HCT116 (cell line): Measurements from ENCODE around the gene MAGT1. TPM values are rescaled to one million over a fixed set of nuclear protein-coding genes. Genes with fewer than 3 reads are reported as not detected.

Source experiments
- ATAC-seq: fragments of 200-7000 bp; cut with Tn5 transposase; 2 replicates; pipeline ENCODE4 v1.9.1; 2020; ENCODE audit warnings: mild to moderate bottlenecking, moderate library complexity
- BruUV-seq: library from RNA; stranded (reverse); fragments of 400-500 nt; replicated peaks from 2 replicates; lab custom pipeline; 2021; lab: Mats Ljungman, UMichigan
- CTCF ChIA-PET: fragments of 300-600 bp; sonication (Branson Sonifier 250); formaldehyde crosslinking; loops from one replicate; lab custom pipeline; 2021; ENCODE audit warnings: antibody characterized with exemption; lab: Charles Lee
- POLR2A ChIA-PET: fragments of 300-600, 350-600 bp; sonication (Branson Sonifier 250); formaldehyde crosslinking; loops from one replicate; lab custom pipeline; 2021; ENCODE audit warnings: antibody characterized with exemption; lab: Charles Lee
- RAD21 ChIA-PET, 2 experiments: fragments of 300-600 bp; sonication (Branson Sonifier 250); formaldehyde crosslinking; loops; one replicate each; lab custom pipeline; 2023; ENCODE audit warnings: low total read pairs in 2 of 2; ENCODE audit not compliant: uncharacterized antibody in 2 of 2, unreplicated experiment in 2 of 2, low non-redundant PET in 1 of 2; lab: Charles Lee
- DNase-seq: peaks from one replicate; pipeline ENCODE4 v3.0.0-alpha.2; 2010; ENCODE audit warnings: low read depth, low spot score
- H2AFZ ChIP-seq: fragments of 200-600 bp; shearing (Covaris generic), sonication (generic); 2 replicates; pipeline ENCODE4 v1.6.1; 2017; ENCODE audit warnings: low read depth, mixed run types, mixed read lengths, antibody characterized with exemption, low read length; ENCODE audit not compliant: poor library complexity, severe bottlenecking
- H3K27ac ChIP-seq: 2 replicates; pipeline ENCODE4 v1.5.1; 2012; ENCODE audit warnings: low read depth, low read length
- H3K27me3 ChIP-seq: fragments of 200-600 bp; sonication (generic); 2 replicates; pipeline ENCODE4 v1.6.1; 2016; ENCODE audit warnings: mixed run types, low read length, mixed read lengths; ENCODE audit not compliant: insufficient read depth
- H3K36me3 ChIP-seq, 2 experiments: fragments of 200-500 bp in 1 of 2; fragments of 200-600 bp in 1 of 2; sonication (Bioruptor generic) in 1 of 2; sonication (generic) in 1 of 2; 2 replicates each; pipeline versions ENCODE4 v1.5.1 to v1.6.1; 2014 to 2016; ENCODE audit warnings: low read length in 2 of 2, inconsistent platforms in 1 of 2, mixed read lengths in 1 of 2, mixed run types in 1 of 2; ENCODE audit not compliant: insufficient read depth in 2 of 2, control insufficient read depth in 1 of 2
- H3K4me1 ChIP-seq, 2 experiments: fragments of 200-600 bp in 1 of 2; sonication (generic) in 1 of 2; 2 replicates each; pipeline versions ENCODE4 v1.5.1 to v1.6.1; 2012 to 2017; ENCODE audit warnings: low read length in 2 of 2, inconsistent platforms in 1 of 2, mild to moderate bottlenecking in 1 of 2, mixed read lengths in 1 of 2, mixed run types in 1 of 2, moderate library complexity in 1 of 2; ENCODE audit not compliant: insufficient read depth in 2 of 2, control insufficient read depth in 1 of 2
- H3K4me2 ChIP-seq: fragments of 200-600 bp; sonication (generic); 2 replicates; pipeline ENCODE4 v1.6.1; 2017; ENCODE audit warnings: mixed run types, low read length, mixed read lengths
- H3K4me3 ChIP-seq, 2 experiments: fragments of 200-600 bp in 1 of 2; sonication (generic) in 1 of 2; replicated peaks in 1 of 2; 2 replicates each; pipeline ENCODE4 v1.5.1; 2011 to 2016; ENCODE audit warnings: low read length in 2 of 2, control low read depth in 1 of 2, low read depth in 1 of 2, mild to moderate bottlenecking in 1 of 2, mixed read lengths in 1 of 2, mixed run types in 1 of 2
- H3K79me2 ChIP-seq: fragments of 200-600 bp; sonication (generic); 2 replicates; pipeline ENCODE4 v1.6.1; 2017; ENCODE audit warnings: mild to moderate bottlenecking, mixed run types, low read length, moderate library complexity, mixed read lengths; ENCODE audit not compliant: insufficient read depth
- H3K9ac ChIP-seq: fragments of 200-600 bp; sonication (generic); 2 replicates; pipeline ENCODE4 v1.6.1; 2016; ENCODE audit warnings: low read length, mixed read lengths
- H3K9me2 ChIP-seq: fragments of 200-600 bp; sonication (generic), shearing (Covaris generic); 2 replicates; pipeline ENCODE4 v1.6.1; 2017; ENCODE audit warnings: mixed run types, mild to moderate bottlenecking, moderate library complexity; ENCODE audit not compliant: insufficient read depth
- H3K9me3 ChIP-seq, 2 experiments: fragments of 200-500 bp in 1 of 2; fragments of 200-600 bp in 1 of 2; sonication (Bioruptor generic) in 1 of 2; sonication (generic) in 1 of 2; 2 replicates each; pipeline ENCODE4 v1.6.1; 2014 to 2017; ENCODE audit warnings: low read length in 2 of 2, mixed read lengths in 2 of 2, inconsistent platforms in 1 of 2, low read depth in 1 of 2, mild to moderate bottlenecking in 1 of 2, mixed run types in 1 of 2, moderate library complexity in 1 of 2; ENCODE audit not compliant: control insufficient read depth in 1 of 2, insufficient read depth in 1 of 2
- H4K20me1 ChIP-seq: fragments of 200-600 bp; sonication (generic), shearing (Covaris generic); 2 replicates; pipeline ENCODE4 v1.6.1; 2017; ENCODE audit warnings: mixed run types, mild to moderate bottlenecking, moderate library complexity; ENCODE audit not compliant: insufficient read depth
- CBX3 ChIP-seq: IDR thresholded peaks from 2 replicates; pipeline ENCODE4 v1.6.1; 2012; ENCODE audit warnings: low read depth
- EZH2 ChIP-seq: fragments of 200-600 bp; sonication (generic); IDR thresholded peaks from 2 replicates; pipeline ENCODE4 v1.6.1; 2017; ENCODE audit warnings: antibody characterized with exemption, mixed run types
- EZH2phosphoT487 ChIP-seq: fragments of 200-600 bp; IDR thresholded peaks from 2 replicates; pipeline ENCODE4 v1.6.1; 2018; ENCODE audit warnings: antibody characterized with exemption, borderline replicate concordance
- JUND ChIP-seq: IDR thresholded peaks from 2 replicates; pipeline ENCODE4 v1.6.1; 2012
- POLR2A ChIP-seq: IDR thresholded peaks from 2 replicates; pipeline ENCODE4 v1.7.0; 2011; ENCODE audit warnings: borderline replicate concordance; ENCODE audit not compliant: insufficient read depth, insufficient read length; ENCODE audit errors: extremely low read depth
- RAD21 ChIP-seq: IDR thresholded peaks from 2 replicates; pipeline ENCODE4 v1.6.1; 2012; ENCODE audit warnings: low read depth, mild to moderate bottlenecking
- SIN3A ChIP-seq: IDR thresholded peaks from 2 replicates; pipeline ENCODE4 v1.6.1; 2012; ENCODE audit warnings: low read depth
- SRF ChIP-seq: IDR thresholded peaks from 2 replicates; pipeline ENCODE4 v1.6.1; 2012; ENCODE audit warnings: low read depth
- YY1 ChIP-seq: IDR thresholded peaks from 2 replicates; pipeline ENCODE4 v1.6.1; 2011; ENCODE audit warnings: low read length, low read depth, moderate library complexity, mild to moderate bottlenecking; ENCODE audit not compliant: insufficient replicate concordance; ENCODE audit errors: extremely low read depth
- ZFX ChIP-seq: fragments of 450-650 bp; IDR thresholded peaks from 2 replicates; pipeline ENCODE4 v1.6.1; 2017
- ZNF274 ChIP-seq: fragments of 200-500 bp; sonication (Bioruptor generic); IDR thresholded peaks from 2 replicates; pipeline ENCODE4 v1.6.1; 2014; ENCODE audit warnings: mild to moderate bottlenecking, low read depth, low read length, inconsistent platforms
- intact Hi-C: fragments of 100-400 bp; cut with micrococcal nuclease; formaldehyde crosslinking; loops from 2 replicates; pipeline ENCODE4 v1.10.0; 2022
- total RNA-seq: library from RNA; stranded (reverse); gene quantifications from one replicate; pipeline ENCODE4 v1.2.1, GENCODE V29; 2021; ENCODE audit not compliant: unreplicated experiment
- TF ChIP-seq, protein P1 (sequence below): IDR thresholded peaks from 2 replicates; pipeline ENCODE4 v1.6.1; 2012
- TF ChIP-seq, protein P2 (sequence below): IDR thresholded peaks from 2 replicates; pipeline ENCODE4 v1.6.1; 2012
- TF ChIP-seq, protein P3 (sequence below), 3 experiments: fragments of 200-600 bp in 1 of 3; sonication (generic) in 1 of 3; IDR thresholded peaks in 2 of 3; conservative IDR thresholded peaks in 1 of 3; 2 replicates each; pipeline ENCODE4 v1.5.1; 2012 to 2017; ENCODE audit warnings: low read depth in 2 of 3, low read length in 2 of 3, antibody characterized with exemption in 1 of 3, borderline replicate concordance in 1 of 3, control low read depth in 1 of 3, mild to moderate bottlenecking in 1 of 3, mixed read lengths in 1 of 3, mixed run types in 1 of 3, moderate library complexity in 1 of 3; ENCODE audit not compliant: insufficient read depth in 1 of 3
- TF ChIP-seq, protein P4 (sequence below): IDR thresholded peaks from 2 replicates; pipeline ENCODE4 v1.6.1; 2011; ENCODE audit warnings: mild to moderate bottlenecking, low read length, moderate library complexity; ENCODE audit not compliant: insufficient replicate concordance; ENCODE audit errors: extremely low read depth

MAGT1 gene
- total RNA-seq, 1 experiment from 2014 or later: 39.5 TPM

DNA sequence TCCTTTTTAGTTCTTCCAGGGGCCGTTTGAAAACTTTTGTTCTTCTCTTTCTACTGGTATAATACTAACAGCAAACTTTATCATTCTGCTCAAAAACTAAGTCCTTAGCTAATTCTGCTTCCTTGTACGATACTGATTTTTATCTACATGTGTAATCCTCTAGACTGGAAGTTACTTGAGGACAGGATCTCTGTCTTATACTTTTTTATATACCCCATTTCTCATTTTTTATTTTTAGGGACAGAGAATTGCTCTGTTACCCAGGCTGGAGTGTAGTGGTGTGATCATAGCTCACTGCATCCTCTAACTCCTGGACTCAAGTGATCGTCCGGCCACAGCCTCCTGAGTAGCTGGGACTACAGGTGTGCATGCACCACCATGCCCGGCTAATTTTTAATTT lies 6.3 kb upstream of the MAGT1 start:
- H3K27ac ChIP-seq: no peak overlapping the region
- CTCF ChIA-PET: no interaction called here
- TF ChIP-seq SIN3A (no peak), ZFX (no peak), EZH2 (no peak), SRF (no peak), EZH2phosphoT487 (no peak), JUND (no peak), YY1 (no peak), POLR2A (no peak)
- TF ChIP-seq, protein P1, sequence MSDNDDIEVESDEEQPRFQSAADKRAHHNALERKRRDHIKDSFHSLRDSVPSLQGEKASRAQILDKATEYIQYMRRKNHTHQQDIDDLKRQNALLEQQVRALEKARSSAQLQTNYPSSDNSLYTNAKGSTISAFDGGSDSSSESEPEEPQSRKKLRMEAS: no peak
- TF ChIP-seq, protein P2, sequence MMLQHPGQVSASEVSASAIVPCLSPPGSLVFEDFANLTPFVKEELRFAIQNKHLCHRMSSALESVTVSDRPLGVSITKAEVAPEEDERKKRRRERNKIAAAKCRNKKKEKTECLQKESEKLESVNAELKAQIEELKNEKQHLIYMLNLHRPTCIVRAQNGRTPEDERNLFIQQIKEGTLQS: no peak
- peaks cover 4 to 7% of the 10 kb centered on the region in 2 experiments; a peak in 3 of 4 replicates for H3K36me3 ChIP-seq
- ATAC-seq (no peak), DNase-seq (no peak)
- no peaks in the 10 kb centered on the region for H4K20me1 ChIP-seq
- no peaks in the 10 kb centered on the region for H3K27me3 ChIP-seq
- H3K9me2 ChIP-seq: no peaks in the 10 kb centered on the region
- no peak overlapping the region for H3K9ac ChIP-seq
- no peak overlapping the region for H3K4me3 ChIP-seq
- no TSS peak for BruUV-seq
- H3K9me3 ChIP-seq: no peaks in the 10 kb centered on the region
- peaks cover 0 to 6% of the 10 kb centered on the region in 2 experiments; a peak in 3 of 4 replicates for H3K4me1 ChIP-seq
- intact Hi-C loops: no loop called here
- POLR2A ChIA-PET: interaction anchor here (1.9 kb wide), 1 partner anchor 9 kb away, joined by 5 read pairs; the partner anchor contains the start of gene ATP7A
- H3K79me2 ChIP-seq: peaks cover 44% of the 10 kb centered on the region
- no peak overlapping the region for H3K4me2 ChIP-seq
- no peak overlapping the region for H2AFZ ChIP-seq
- RAD21 ChIA-PET: no interaction called here

DNA sequence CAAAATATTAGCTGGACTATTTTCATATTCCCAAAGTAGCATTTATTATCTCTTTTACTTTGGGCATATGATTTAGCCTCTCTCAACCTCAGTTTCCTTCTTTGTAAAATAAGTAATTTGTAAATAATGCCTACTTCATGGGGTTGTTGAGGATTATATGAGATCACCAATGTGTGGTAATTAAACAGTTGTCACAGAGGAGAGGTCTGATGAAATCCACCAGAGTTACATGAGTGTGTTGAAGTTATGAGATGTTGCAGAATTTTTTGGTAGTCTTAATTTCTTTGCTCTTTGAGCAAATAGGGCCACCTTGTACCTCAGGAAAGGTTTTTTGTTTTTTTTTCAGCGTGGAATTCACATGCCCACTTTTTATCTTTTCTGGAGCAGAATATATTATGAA lies 5.5 kb upstream of the MAGT1 start:
- Histone ChIP-seq H3K36me3 (peaks cover 4 to 7% of the 10 kb centered on the region in 2 experiments; a peak in 3 of 4 replicates), H3K4me1 (peaks cover 0 to 9% of the 10 kb centered on the region in 2 experiments; a peak in 3 of 4 replicates), H3K4me3 (peak overlapping the region; percentile 77 to 81), H4K20me1 (no peaks in the 10 kb centered on the region), H3K79me2 (peaks cover 44% of the 10 kb centered on the region), H3K27ac (no peak overlapping the region), H2AFZ (no peak overlapping the region), H3K9me3 (no peaks in the 10 kb centered on the region), H3K27me3 (no peaks in the 10 kb centered on the region), H3K9ac (peak overlapping the region; percentile 93), H3K4me2 (peak overlapping the region; percentile 75), H3K9me2 (no peaks in the 10 kb centered on the region)
- no TSS peak for BruUV-seq
- DNase-seq: no peak
- RAD21 ChIA-PET: no interaction called here
- intact Hi-C loops: no loop called here
- POLR2A ChIA-PET: interaction anchor here (1.9 kb wide), 1 partner anchor 10 kb away, joined by 5 read pairs; the partner anchor contains the start of gene ATP7A
- ATAC-seq: no peak
- CTCF ChIA-PET: interaction anchor here (2.7 kb wide), 1 partner anchor 9 kb away, joined by 9 read pairs; the partner anchor contains the start of gene ATP7A
- TF ChIP-seq, protein P3, sequence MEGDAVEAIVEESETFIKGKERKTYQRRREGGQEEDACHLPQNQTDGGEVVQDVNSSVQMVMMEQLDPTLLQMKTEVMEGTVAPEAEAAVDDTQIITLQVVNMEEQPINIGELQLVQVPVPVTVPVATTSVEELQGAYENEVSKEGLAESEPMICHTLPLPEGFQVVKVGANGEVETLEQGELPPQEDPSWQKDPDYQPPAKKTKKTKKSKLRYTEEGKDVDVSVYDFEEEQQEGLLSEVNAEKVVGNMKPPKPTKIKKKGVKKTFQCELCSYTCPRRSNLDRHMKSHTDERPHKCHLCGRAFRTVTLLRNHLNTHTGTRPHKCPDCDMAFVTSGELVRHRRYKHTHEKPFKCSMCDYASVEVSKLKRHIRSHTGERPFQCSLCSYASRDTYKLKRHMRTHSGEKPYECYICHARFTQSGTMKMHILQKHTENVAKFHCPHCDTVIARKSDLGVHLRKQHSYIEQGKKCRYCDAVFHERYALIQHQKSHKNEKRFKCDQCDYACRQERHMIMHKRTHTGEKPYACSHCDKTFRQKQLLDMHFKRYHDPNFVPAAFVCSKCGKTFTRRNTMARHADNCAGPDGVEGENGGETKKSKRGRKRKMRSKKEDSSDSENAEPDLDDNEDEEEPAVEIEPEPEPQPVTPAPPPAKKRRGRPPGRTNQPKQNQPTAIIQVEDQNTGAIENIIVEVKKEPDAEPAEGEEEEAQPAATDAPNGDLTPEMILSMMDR (IDR thresholded peaks at IDR 0.05 in 2 of 3, conservative IDR thresholded peaks at IDR 0.05 in 1 of 3; ENCODE audit: borderline replicate concordance in 1 of 3, insufficient read depth in 1 of 3, low read depth in 2 of 3, low read length in 2 of 3): no peak
- TF ChIP-seq SIN3A (no peak), JUND (no peak), YY1 (no peak), POLR2A (no peak), CBX3 (no peak), EZH2phosphoT487 (no peak), ZNF274 (no peak), RAD21 (no peak)
- TF ChIP-seq, protein P2: no peak
- TF ChIP-seq, protein P4, sequence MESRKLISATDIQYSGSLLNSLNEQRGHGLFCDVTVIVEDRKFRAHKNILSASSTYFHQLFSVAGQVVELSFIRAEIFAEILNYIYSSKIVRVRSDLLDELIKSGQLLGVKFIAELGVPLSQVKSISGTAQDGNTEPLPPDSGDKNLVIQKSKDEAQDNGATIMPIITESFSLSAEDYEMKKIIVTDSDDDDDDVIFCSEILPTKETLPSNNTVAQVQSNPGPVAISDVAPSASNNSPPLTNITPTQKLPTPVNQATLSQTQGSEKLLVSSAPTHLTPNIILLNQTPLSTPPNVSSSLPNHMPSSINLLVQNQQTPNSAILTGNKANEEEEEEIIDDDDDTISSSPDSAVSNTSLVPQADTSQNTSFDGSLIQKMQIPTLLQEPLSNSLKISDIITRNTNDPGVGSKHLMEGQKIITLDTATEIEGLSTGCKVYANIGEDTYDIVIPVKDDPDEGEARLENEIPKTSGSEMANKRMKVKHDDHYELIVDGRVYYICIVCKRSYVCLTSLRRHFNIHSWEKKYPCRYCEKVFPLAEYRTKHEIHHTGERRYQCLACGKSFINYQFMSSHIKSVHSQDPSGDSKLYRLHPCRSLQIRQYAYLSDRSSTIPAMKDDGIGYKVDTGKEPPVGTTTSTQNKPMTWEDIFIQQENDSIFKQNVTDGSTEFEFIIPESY: no peak
